Naive thymus-derived CD4-positive, alpha-beta T cell (primary cell): ENCODE results near the gene RBCK1. TPM values are rescaled to one million over a fixed set of nuclear protein-coding genes. Genes with fewer than 3 reads are reported as not detected.

Experiments
- ATAC-seq: fragments of 150-1000 bp; cut with Tn5 transposase; 2 replicates; pipeline ENCODE4 v1.10.0; 2021; ENCODE audit warnings: mild to moderate bottlenecking, moderate library complexity
- CTCF ChIA-PET: fragments of 350-600 bp; sonication (Branson Sonifier 250); formaldehyde crosslinking; loops from one replicate; lab custom pipeline; 2021; ENCODE audit warnings: antibody characterized with exemption; lab: Charles Lee
- POLR2A ChIA-PET: fragments of 350-600 bp; sonication (Branson Sonifier 250); formaldehyde crosslinking; loops from one replicate; lab custom pipeline; 2021; ENCODE audit warnings: antibody characterized with exemption, inconsistent platforms; lab: Charles Lee
- DNase-seq, 9 donors: peaks; one replicate each; pipeline versions ENCODE4 v3.0.0 to v3.0.0-alpha.2; 2020 to 2022; ENCODE audit warnings: mixed read lengths in 1 of 9
- H3K27ac ChIP-seq: one replicate; pipeline ENCODE4 v1.7.0; 2013; ENCODE audit warnings: mild to moderate bottlenecking, low read depth, low read length, moderate library complexity
- H3K27me3 ChIP-seq, 2 donors: one replicate each; pipeline ENCODE4 v1.7.0; 2013; ENCODE audit warnings: low read length in 2 of 2, mild to moderate bottlenecking in 2 of 2, moderate library complexity in 2 of 2; ENCODE audit not compliant: control insufficient read depth in 2 of 2, insufficient read depth in 2 of 2
- H3K36me3 ChIP-seq, 3 experiments: 1 replicate in 2 of 3; 2 replicates in 1 of 3; pipeline ENCODE4 v1.7.0; 2013; ENCODE audit warnings: low read length in 3 of 3, mild to moderate bottlenecking in 3 of 3, moderate library complexity in 1 of 3; ENCODE audit not compliant: insufficient read depth in 3 of 3, control insufficient read depth in 2 of 3
- H3K4me1 ChIP-seq, 2 donors: one replicate each; pipeline ENCODE4 v1.7.0; 2013; ENCODE audit warnings: low read length in 2 of 2, mild to moderate bottlenecking in 2 of 2, moderate library complexity in 1 of 2; ENCODE audit not compliant: control insufficient read depth in 2 of 2, insufficient read depth in 2 of 2
- H3K4me3 ChIP-seq: 2 replicates; pipeline ENCODE4 v1.7.0; 2013; ENCODE audit warnings: mild to moderate bottlenecking, low read length
- H3K9me3 ChIP-seq, 3 experiments: 1 replicate in 2 of 3; 2 replicates in 1 of 3; pipeline ENCODE4 v1.7.0; 2013; ENCODE audit warnings: low read length in 3 of 3; ENCODE audit not compliant: control insufficient read depth in 2 of 3
- H3K27ac Mint-ChIP-seq, 9 donors: one replicate each; pipeline ENCODE4 v1.8.0; 2020 to 2022; ENCODE audit warnings: mixed read lengths in 9 of 9, mild to moderate bottlenecking in 8 of 9, moderate library complexity in 5 of 9, inconsistent platforms in 2 of 9
- H3K27me3 Mint-ChIP-seq, 5 donors: one replicate each; pipeline ENCODE4 v1.8.0; 2021 to 2022; ENCODE audit warnings: mixed read lengths in 5 of 5, mild to moderate bottlenecking in 1 of 5
- H3K36me3 Mint-ChIP-seq, 5 donors: one replicate each; pipeline ENCODE4 v1.8.0; 2020 to 2022; ENCODE audit warnings: mixed read lengths in 5 of 5, mild to moderate bottlenecking in 3 of 5, inconsistent platforms in 1 of 5
- H3K4me1 Mint-ChIP-seq, 7 donors: one replicate each; pipeline ENCODE4 v1.8.0; 2020 to 2022; ENCODE audit warnings: mixed read lengths in 7 of 7, mild to moderate bottlenecking in 3 of 7, inconsistent platforms in 1 of 7
- H3K4me3 Mint-ChIP-seq, 10 donors: one replicate each; pipeline ENCODE4 v1.8.0; 2020 to 2022; ENCODE audit warnings: mild to moderate bottlenecking in 10 of 10, mixed read lengths in 10 of 10, moderate library complexity in 6 of 10, inconsistent platforms in 2 of 10
- H3K9me3 Mint-ChIP-seq, 11 donors: one replicate each; pipeline ENCODE4 v1.8.0; 2020 to 2022; ENCODE audit warnings: mixed read lengths in 11 of 11, mild to moderate bottlenecking in 4 of 11, inconsistent platforms in 1 of 11, moderate library complexity in 1 of 11
- intact Hi-C, 2 donors: fragments of 100-400 bp; cut with micrococcal nuclease; formaldehyde crosslinking; loops; one replicate each; pipeline ENCODE4 v1.15.1; 2023
- polyA plus RNA-seq, 2 donors: library from polyadenylated mRNA; unstranded; fragments of 300-500 nt; fragmentation: Illumina TruSeq; gene quantifications; one replicate each; pipeline ENCODE4 v1.2.3, GENCODE V29; 2021
- total RNA-seq, 6 experiments: library from RNA in 5 of 6; stranded (reverse) in 5 of 6; gene quantifications; 1 replicate in 5 of 6; 2 replicates in 1 of 6; pipeline ENCODE4 v1.2.3 and lab custom pipeline; 2021 to 2026

RBCK1 gene
- total and polyA plus RNA-seq, 7 experiments from 2014 or later, result 70.3 to 153 (median 96.9) TPM

GRCh38 chr20:401682-402495 is 6.2 kb upstream of the RBCK1 start:
- DNase-seq, result no peak
- Mint-ChIP-seq H3K4me1 (peaks cover 5 to 39% (median 17%) of the 10 kb centered on the region in 7 donors), H3K36me3 (peaks cover 0 to 20% (median 11%) of the 10 kb centered on the region in 5 donors), H3K4me3 (peak overlapping the region in 2 of 10 donors; percentile 63 to 79), H3K9me3 (peaks cover 0 to 4% (median 0%) of the 10 kb centered on the region in 11 donors), H3K27ac (peak overlapping the region in 2 of 9 donors; percentile 10 to 24), H3K27me3 (no peaks in the 10 kb centered on the region)
- H3K4me1 ChIP-seq, result peaks cover 0 to 17% of the 10 kb centered on the region in 2 donors
- peaks cover 0 to 13% (median 2%) of the 10 kb centered on the region in 3 experiments for H3K36me3 ChIP-seq
- H3K9me3 ChIP-seq, result no peaks in the 10 kb centered on the region
- CTCF ChIA-PET, result interaction anchor here (0.6 kb wide), 1 partner anchor 36 kb away, joined by 4 read pairs; no protein-coding TSS in a partner anchor
- no peak overlapping the region for H3K4me3 ChIP-seq
- POLR2A ChIA-PET, result no interaction called here
- no peak overlapping the region for H3K27ac ChIP-seq
- H3K27me3 ChIP-seq, result no peaks in the 10 kb centered on the region
- no peak for ATAC-seq
- intact Hi-C loops, result loop anchor here in 1 of 2 donors (10.0 kb wide), 1 partner anchor 823 kb away; the partner anchor contains the start of gene RAD21L1

DNA sequence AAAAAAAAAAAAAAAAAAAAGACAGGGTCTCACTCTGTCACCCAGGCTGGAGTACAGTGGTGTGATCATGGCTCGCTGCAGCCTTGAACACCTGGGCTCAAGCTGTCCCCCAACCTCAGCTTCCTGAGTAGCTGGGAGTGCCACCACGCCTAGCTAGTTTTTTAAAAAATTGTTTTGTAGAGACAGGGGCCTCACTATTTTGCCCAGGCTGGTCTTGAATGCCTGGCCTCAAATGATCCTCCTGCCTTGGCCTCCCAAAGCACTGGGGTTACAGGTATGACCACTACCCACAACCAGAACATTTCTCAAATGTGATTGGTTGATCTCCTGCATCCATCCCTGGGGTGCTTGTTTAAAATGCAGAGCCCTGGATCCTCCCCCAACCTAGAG is 5.6 kb upstream of the RBCK1 start:
- Mint-ChIP-seq H3K4me1 (peaks cover 11 to 45% (median 23%) of the 10 kb centered on the region in 7 donors), H3K27ac (peak overlapping the region in 1 of 9 donors; percentile 45), H3K9me3 (peaks cover 0 to 9% (median 0%) of the 10 kb centered on the region in 11 donors), H3K27me3 (no peaks in the 10 kb centered on the region), H3K36me3 (peaks cover 0 to 20% (median 9%) of the 10 kb centered on the region in 5 donors), H3K4me3 (peak overlapping the region in 4 of 10 donors; percentile 24 to 49 (median 38))
- no peak for DNase-seq
- intact Hi-C loops, result loop anchor here in 1 of 2 donors (10.0 kb wide), 1 partner anchor 822 kb away; the partner anchor contains the start of gene RAD21L1
- Histone ChIP-seq H3K4me1 (peaks cover 4 to 23% of the 10 kb centered on the region in 2 donors), H3K36me3 (peaks cover 0 to 7% (median 0%) of the 10 kb centered on the region in 3 experiments), H3K9me3 (no peaks in the 10 kb centered on the region), H3K4me3 (no peak overlapping the region), H3K27me3 (no peaks in the 10 kb centered on the region), H3K27ac (no peak overlapping the region)
- ChIA-PET POLR2A (interaction anchor here (0.6 kb wide), 1 partner anchor 55 kb away, joined by 3 read pairs; no protein-coding TSS in a partner anchor), CTCF (interaction anchor here (0.6 kb wide), 1 partner anchor 35 kb away, joined by 4 read pairs; no protein-coding TSS in a partner anchor)
- ATAC-seq, result no peak

DNA sequence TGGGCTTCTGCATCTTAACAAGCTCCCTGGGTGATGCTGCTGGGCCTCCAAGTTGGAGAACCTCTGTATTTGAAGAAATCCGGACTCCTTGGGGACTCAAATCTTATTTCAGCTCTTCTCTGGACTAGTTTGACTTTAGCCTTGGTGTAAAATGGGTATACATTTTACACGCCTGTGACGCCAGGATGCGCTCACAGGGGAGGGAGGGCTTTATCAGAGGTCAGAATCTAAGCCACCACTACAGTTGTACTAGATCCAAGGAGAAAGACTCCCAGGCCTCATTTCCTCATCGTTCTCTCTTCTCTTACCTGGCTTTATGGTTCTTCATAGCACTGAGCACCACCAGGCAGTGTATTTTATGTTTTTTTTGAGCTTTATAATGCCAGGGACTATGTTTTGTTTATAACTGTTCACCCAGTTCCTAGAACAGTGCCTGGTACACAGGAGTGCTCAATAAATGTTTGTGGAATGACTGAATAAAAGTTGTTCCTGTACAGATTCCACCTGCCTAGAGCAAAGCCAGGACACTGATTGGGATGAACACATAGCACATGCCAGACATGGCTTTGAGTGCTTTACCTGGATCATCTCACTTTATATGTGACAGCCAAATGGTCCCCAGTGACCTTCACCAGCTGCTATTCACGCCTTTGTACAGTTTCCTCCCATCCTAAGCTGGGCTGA is 5.1 kb upstream of the RBCK1 start:
- Histone ChIP-seq H3K36me3 (peaks cover 0 to 2% (median 0%) of the 10 kb centered on the region in 3 experiments), H3K27ac (no peak overlapping the region), H3K9me3 (no peaks in the 10 kb centered on the region), H3K4me1 (peaks cover 5 to 23% of the 10 kb centered on the region in 2 donors), H3K27me3 (no peaks in the 10 kb centered on the region), H3K4me3 (no peak overlapping the region)
- H3K36me3 Mint-ChIP-seq, result peaks cover 0 to 20% (median 4%) of the 10 kb centered on the region in 5 donors
- peaks cover 11 to 45% (median 24%) of the 10 kb centered on the region in 7 donors for H3K4me1 Mint-ChIP-seq
- DNase-seq (no peak), ATAC-seq (no peak)
- POLR2A ChIA-PET, result interaction anchor here (0.6 to 1.3 kb wide), 2 partner anchors 22 to 55 kb away, joined by 3 to 5 read pairs; partner anchors contain the start of gene TRIB3
- H3K4me3 Mint-ChIP-seq, result peak overlapping the region in 7 of 10 donors; percentile 24 to 56 (median 40)
- H3K27me3 Mint-ChIP-seq, result no peaks in the 10 kb centered on the region
- CTCF ChIA-PET, result interaction anchor here (0.6 kb wide), 1 partner anchor 28 kb away, joined by 3 read pairs; no protein-coding TSS in a partner anchor
- H3K9me3 Mint-ChIP-seq, result peaks cover 0 to 9% (median 0%) of the 10 kb centered on the region in 11 donors
- peak overlapping the region in 2 of 9 donors; percentile 29 to 67 for H3K27ac Mint-ChIP-seq
- intact Hi-C loops, result loop anchor here in 1 of 2 donors (10.0 kb wide), 1 partner anchor 822 kb away; the partner anchor contains the start of gene RAD21L1

GRCh38 chr20:403582-403957 is 4.5 kb upstream of the RBCK1 start:
- Mint-ChIP-seq H3K4me1 (peaks cover 11 to 45% (median 24%) of the 10 kb centered on the region in 7 donors), H3K4me3 (no peak overlapping the region), H3K36me3 (peaks cover 0 to 18% (median under 1%) of the 10 kb centered on the region in 5 donors), H3K9me3 (peaks cover 0 to 9% (median 0%) of the 10 kb centered on the region in 11 donors), H3K27ac (peak overlapping the region in 1 of 9 donors; percentile 67), H3K27me3 (no peaks in the 10 kb centered on the region)
- intact Hi-C loops, result loop anchor here in 1 of 2 donors (10.0 kb wide), 1 partner anchor 821 kb away; the partner anchor contains the start of gene RAD21L1
- ATAC-seq (no peak), DNase-seq (no peak)
- H3K27me3 ChIP-seq, result no peaks in the 10 kb centered on the region
- peaks cover 0 to 6% (median 0%) of the 10 kb centered on the region in 3 experiments for H3K36me3 ChIP-seq
- H3K4me1 ChIP-seq, result peaks cover 5 to 23% of the 10 kb centered on the region in 2 donors
- no peak overlapping the region for H3K4me3 ChIP-seq
- CTCF ChIA-PET, result interaction anchor here (0.6 kb wide), 1 partner anchor 28 kb away, joined by 3 read pairs; no protein-coding TSS in a partner anchor
- no peak overlapping the region for H3K27ac ChIP-seq
- POLR2A ChIA-PET, result interaction anchor here (0.8 to 1.3 kb wide), 2 partner anchors 23 to 35 kb away, joined by 3 to 5 read pairs; partner anchors contain the start of gene TRIB3
- H3K9me3 ChIP-seq, result no peaks in the 10 kb centered on the region

DNA sequence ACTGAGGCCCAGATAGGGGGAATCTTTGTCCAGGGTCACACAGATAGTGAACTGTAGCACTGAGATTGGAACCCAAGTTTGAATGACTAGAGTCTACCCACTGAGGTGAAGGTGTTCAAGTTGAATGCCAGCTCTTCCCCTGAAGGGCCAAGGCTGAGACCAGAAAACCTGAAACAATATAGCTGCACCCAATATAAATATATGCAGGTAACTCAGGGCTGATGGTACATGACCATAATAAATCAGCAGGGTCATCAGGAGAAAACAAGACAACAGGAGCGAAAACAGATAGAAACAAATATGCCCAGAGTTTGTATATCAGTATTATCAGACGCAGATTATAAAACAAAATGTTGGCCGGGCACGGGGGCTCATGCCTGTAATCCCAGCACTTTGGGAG is 4.0 kb upstream of the RBCK1 start:
- DNase-seq, result no peak
- no peak for ATAC-seq
- H3K27ac ChIP-seq, result no peak overlapping the region
- H3K36me3 Mint-ChIP-seq, result peaks cover 0 to 20% (median 0%) of the 10 kb centered on the region in 5 donors
- intact Hi-C loops, result loop anchor here in 1 of 2 donors (10.0 kb wide), 1 partner anchor 821 kb away; the partner anchor contains the start of gene RAD21L1
- H3K27me3 ChIP-seq, result no peaks in the 10 kb centered on the region
- peaks cover 14 to 49% (median 28%) of the 10 kb centered on the region in 7 donors for H3K4me1 Mint-ChIP-seq
- peak overlapping the region in 1 of 10 donors; percentile 34 for H3K4me3 Mint-ChIP-seq
- ChIA-PET CTCF (no interaction called here), POLR2A (interaction anchor here (0.8 to 1.3 kb wide), 2 partner anchors 23 to 35 kb away, joined by 3 to 5 read pairs; partner anchors contain the start of gene TRIB3)
- no peaks in the 10 kb centered on the region for H3K9me3 ChIP-seq
- H3K27me3 Mint-ChIP-seq, result no peaks in the 10 kb centered on the region
- H3K36me3 ChIP-seq, result peaks cover 0 to 9% (median 0%) of the 10 kb centered on the region in 3 experiments
- peak overlapping the region in 1 of 9 donors; percentile 67 for H3K27ac Mint-ChIP-seq
- peaks cover 0 to 9% (median 0%) of the 10 kb centered on the region in 11 donors for H3K9me3 Mint-ChIP-seq
- H3K4me3 ChIP-seq, result no peak overlapping the region
- H3K4me1 ChIP-seq, result peaks cover 8 to 25% of the 10 kb centered on the region in 2 donors
